Gastrocnemius medialis (tissue), 4 donors: ENCODE data around the gene SLC30A10.
"Not testable (repeated sequence)": the region's sequence is repeated elsewhere in the genome, so short reads cannot be mapped to it uniquely, and the experiment has no call there.

Experiments used
- POLR2A ChIP-seq, 2 donors: fragments of 450-650 bp; IDR thresholded peaks; one replicate each; pipeline ENCODE4 v1.6.1; 2017; ENCODE audit warnings: antibody characterized with exemption in 2 of 2, mild to moderate bottlenecking in 2 of 2, moderate library complexity in 2 of 2
- TF ChIP-seq, protein P1 (sequence below), 5 experiments: fragments of 450-650 bp in 3 of 5; fragments of 200-600 bp in 2 of 5; sonication (generic) in 2 of 5; IDR thresholded peaks in 4 of 5; conservative IDR thresholded peaks in 1 of 5; 1 replicate in 4 of 5; 2 replicates in 1 of 5; pipeline ENCODE4 v1.5.1; 2016 to 2019; ENCODE audit warnings: antibody characterized with exemption in 5 of 5, mild to moderate bottlenecking in 3 of 5, moderate library complexity in 3 of 5

DNA sequence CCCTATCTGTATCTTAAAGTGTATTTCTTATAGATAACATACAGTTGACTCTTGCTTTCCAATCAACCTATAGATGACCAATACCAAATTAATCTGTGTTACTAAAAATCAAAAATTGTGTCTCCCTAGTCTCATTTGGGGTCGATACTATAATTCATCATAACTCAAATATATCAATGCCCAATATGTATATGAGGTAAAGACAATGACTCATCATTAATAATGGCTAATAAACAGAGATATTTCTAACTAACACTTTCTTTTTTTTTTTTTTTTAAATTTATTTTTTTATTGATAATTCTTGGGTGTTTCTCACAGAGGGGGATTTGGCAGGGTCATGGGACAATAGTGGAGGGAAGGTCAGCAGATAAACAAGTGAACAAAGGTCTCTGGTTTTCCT is 55.8 kb downstream of the SLC30A10 start:
- TF ChIP-seq, protein P1, sequence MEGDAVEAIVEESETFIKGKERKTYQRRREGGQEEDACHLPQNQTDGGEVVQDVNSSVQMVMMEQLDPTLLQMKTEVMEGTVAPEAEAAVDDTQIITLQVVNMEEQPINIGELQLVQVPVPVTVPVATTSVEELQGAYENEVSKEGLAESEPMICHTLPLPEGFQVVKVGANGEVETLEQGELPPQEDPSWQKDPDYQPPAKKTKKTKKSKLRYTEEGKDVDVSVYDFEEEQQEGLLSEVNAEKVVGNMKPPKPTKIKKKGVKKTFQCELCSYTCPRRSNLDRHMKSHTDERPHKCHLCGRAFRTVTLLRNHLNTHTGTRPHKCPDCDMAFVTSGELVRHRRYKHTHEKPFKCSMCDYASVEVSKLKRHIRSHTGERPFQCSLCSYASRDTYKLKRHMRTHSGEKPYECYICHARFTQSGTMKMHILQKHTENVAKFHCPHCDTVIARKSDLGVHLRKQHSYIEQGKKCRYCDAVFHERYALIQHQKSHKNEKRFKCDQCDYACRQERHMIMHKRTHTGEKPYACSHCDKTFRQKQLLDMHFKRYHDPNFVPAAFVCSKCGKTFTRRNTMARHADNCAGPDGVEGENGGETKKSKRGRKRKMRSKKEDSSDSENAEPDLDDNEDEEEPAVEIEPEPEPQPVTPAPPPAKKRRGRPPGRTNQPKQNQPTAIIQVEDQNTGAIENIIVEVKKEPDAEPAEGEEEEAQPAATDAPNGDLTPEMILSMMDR (IDR thresholded peaks at IDR 0.05 in 4 of 5, conservative IDR thresholded peaks at IDR 0.05 in 1 of 5), result not testable (repeated sequence)
- TF ChIP-seq POLR2A (IDR thresholded peaks at IDR 0.05), result not testable (repeated sequence)
